Keratinocyte (primary cell): ENCODE measurements around the gene PUS7L.
"Not testable (repeated sequence)": the region's sequence is repeated elsewhere in the genome, so short reads cannot be mapped to it uniquely, and the experiment has no call there.

Experiments used
- EZH2 ChIP-seq: IDR thresholded peaks from one replicate; pipeline ENCODE4 v1.6.1; 2012; ENCODE audit warnings: inconsistent platforms, mild to moderate bottlenecking, low read length, moderate library complexity
- TF ChIP-seq, protein P1 (sequence below), 3 experiments: IDR thresholded peaks in 1 of 3; conservative IDR thresholded peaks in 1 of 3; optimal IDR thresholded peaks in 1 of 3; 2 replicates in 2 of 3; 3 replicates in 1 of 3; pipeline versions ENCODE3 to v1.5.1; 2011; ENCODE audit warnings: low read length in 3 of 3, mild to moderate bottlenecking in 3 of 3, moderate library complexity in 2 of 3, control low read depth in 1 of 3, inconsistent platforms in 1 of 3; ENCODE audit not compliant: insufficient read depth in 2 of 3; ENCODE audit errors: extremely low read depth in 1 of 3

DNA sequence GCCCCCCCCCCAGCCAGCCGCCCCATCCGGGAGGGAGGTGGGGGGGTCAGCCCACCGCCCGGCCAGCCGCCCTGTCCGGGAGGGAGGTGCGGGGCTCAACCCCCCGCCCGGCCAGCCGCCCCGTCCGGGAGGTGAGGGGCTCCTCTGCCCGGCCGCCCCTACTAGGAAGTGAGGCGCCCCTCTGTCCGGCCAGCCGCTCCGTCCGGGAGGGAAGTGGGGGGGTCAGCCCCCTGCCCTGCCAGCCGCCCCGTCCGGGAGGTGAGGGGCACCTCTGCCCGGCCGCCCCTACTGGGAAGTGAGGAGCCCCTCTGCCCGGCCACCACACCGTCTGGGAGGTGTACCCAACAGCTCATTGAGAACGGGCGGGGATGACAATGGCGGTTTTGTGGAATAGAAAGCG is 73.1 kb downstream of the PUS7L start:
- not testable (repeated sequence) for TF ChIP-seq EZH2
- TF ChIP-seq, protein P1, sequence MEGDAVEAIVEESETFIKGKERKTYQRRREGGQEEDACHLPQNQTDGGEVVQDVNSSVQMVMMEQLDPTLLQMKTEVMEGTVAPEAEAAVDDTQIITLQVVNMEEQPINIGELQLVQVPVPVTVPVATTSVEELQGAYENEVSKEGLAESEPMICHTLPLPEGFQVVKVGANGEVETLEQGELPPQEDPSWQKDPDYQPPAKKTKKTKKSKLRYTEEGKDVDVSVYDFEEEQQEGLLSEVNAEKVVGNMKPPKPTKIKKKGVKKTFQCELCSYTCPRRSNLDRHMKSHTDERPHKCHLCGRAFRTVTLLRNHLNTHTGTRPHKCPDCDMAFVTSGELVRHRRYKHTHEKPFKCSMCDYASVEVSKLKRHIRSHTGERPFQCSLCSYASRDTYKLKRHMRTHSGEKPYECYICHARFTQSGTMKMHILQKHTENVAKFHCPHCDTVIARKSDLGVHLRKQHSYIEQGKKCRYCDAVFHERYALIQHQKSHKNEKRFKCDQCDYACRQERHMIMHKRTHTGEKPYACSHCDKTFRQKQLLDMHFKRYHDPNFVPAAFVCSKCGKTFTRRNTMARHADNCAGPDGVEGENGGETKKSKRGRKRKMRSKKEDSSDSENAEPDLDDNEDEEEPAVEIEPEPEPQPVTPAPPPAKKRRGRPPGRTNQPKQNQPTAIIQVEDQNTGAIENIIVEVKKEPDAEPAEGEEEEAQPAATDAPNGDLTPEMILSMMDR (optimal IDR thresholded peaks at IDR 0.05 in 1 of 3, IDR thresholded peaks at IDR 0.05 in 1 of 3, conservative IDR thresholded peaks at IDR 0.05 in 1 of 3; ENCODE audit: extremely low read depth in 1 of 3, insufficient read depth in 2 of 3, low read length in 3 of 3): not testable (repeated sequence)
